Fibroblast of pulmonary artery (primary cell): ENCODE data around the gene RMRP.
"Not testable (repeated sequence)": the region's sequence is repeated elsewhere in the genome, so short reads cannot be mapped to it uniquely, and the experiment has no call there.

Experiments used
- DNase-seq: peaks from one replicate; pipeline ENCODE4 v3.0.0-alpha.2; 2010; ENCODE audit warnings: low read depth
- H3K4me3 ChIP-seq: replicated peaks from 2 replicates; pipeline ENCODE4 v1.5.1; 2011; ENCODE audit warnings: low read depth, mild to moderate bottlenecking, control low read depth, low read length, moderate library complexity
- CTCF ChIP-seq: IDR thresholded peaks from 2 replicates; pipeline ENCODE4 v1.5.1; 2011; ENCODE audit warnings: mild to moderate bottlenecking, control low read depth, low read length, inconsistent platforms; ENCODE audit errors: missing control alignments

Gene RMRP

GRCh38 chr9:35643046-35643445 is 14.8 kb downstream of the RMRP start:
- no peak for DNase-seq
- no peak for TF ChIP-seq CTCF
- no peak overlapping the region for H3K4me3 ChIP-seq

GRCh38 chr9:35641478-35641877 is 16.3 kb downstream of the RMRP start:
- H3K4me3 ChIP-seq, DNase-seq: not testable (repeated sequence)

GRCh38 chr9:35640431-35640830 is 17.4 kb downstream of the RMRP start:
- DNase-seq, H3K4me3 ChIP-seq: not testable (repeated sequence)

GRCh38 chr9:35639631-35640030 is 18.2 kb downstream of the RMRP start:
- DNase-seq: no peak
- no peak overlapping the region for H3K4me3 ChIP-seq
- no peak for TF ChIP-seq CTCF

- DNase-seq, H3K4me3 ChIP-seq: not testable (repeated sequence)
These were observed 18.6 kb downstream of the RMRP start for GRCh38 chr9:35639225-35639624.

- not testable (repeated sequence) for H3K4me3 ChIP-seq, DNase-seq
These were observed 19.1 kb downstream of the RMRP start for GRCh38 chr9:35638751-35639150.

GRCh38 chr9:35637427-35637955 is 20.3 kb downstream of the RMRP start:
- not testable (repeated sequence) for DNase-seq, H3K4me3 ChIP-seq

GRCh38 chr9:35636877-35637246 is 21.0 kb downstream of the RMRP start:
- not testable (repeated sequence) for DNase-seq

GRCh38 chr9:35636135-35636876 is 21.5 kb downstream of the RMRP start:
- no peak overlapping the region for H3K4me3 ChIP-seq
- DNase-seq: no peak
- TF ChIP-seq CTCF: no peak

More at GRCh38 chr9:35636877-35637246, 21.0 kb downstream of the RMRP start:
- H3K4me3 ChIP-seq: not testable (repeated sequence)

- no peak overlapping the region for H3K4me3 ChIP-seq
- no peak for DNase-seq
These were observed 22.1 kb downstream of the RMRP start for GRCh38 chr9:35635730-35636129.

More at GRCh38 chr9:35635730-35636129, 22.1 kb downstream of the RMRP start:
- TF ChIP-seq CTCF: no peak
